ENCODE measurements around the gene SPC25.

The SPC25 gene

GRCh38 chr2:168913495-168913894 lies 23.3 kb upstream of the SPC25 start:
- DNase-seq (ENCODE audit: insufficient read length, low spot score): no peak
- no peak for FAIRE-seq
- TF ChIP-seq CTCF (IDR thresholded peaks at IDR 0.05; ENCODE audit: insufficient read depth, missing control alignments): no peak

GRCh38 chr2:168912901-168913369 lies 22.7 kb upstream of the SPC25 start:
- no peak for DNase-seq (ENCODE audit: insufficient read length, low spot score)
- TF ChIP-seq CTCF (IDR thresholded peaks at IDR 0.05; ENCODE audit: insufficient read depth, missing control alignments): no peak
- FAIRE-seq: no peak

- no peak for TF ChIP-seq CTCF (IDR thresholded peaks at IDR 0.05; ENCODE audit: insufficient read depth, missing control alignments)
- no peak for DNase-seq (ENCODE audit: insufficient read length, low spot score)
Observed at GRCh38 chr2:168912466-168912865, 22.2 kb upstream of the SPC25 start.

GRCh38 chr2:168910330-168910729 lies 20.1 kb upstream of the SPC25 start:
- TF ChIP-seq CTCF (IDR thresholded peaks at IDR 0.05; ENCODE audit: insufficient read depth, missing control alignments): no peak
- no peak for DNase-seq (ENCODE audit: insufficient read length, low spot score)
- no peak for FAIRE-seq

More at GRCh38 chr2:168912466-168912865, 22.2 kb upstream of the SPC25 start:
- no peak for FAIRE-seq

- no peak for DNase-seq (ENCODE audit: insufficient read length, low spot score)
- no peak for FAIRE-seq
- no peak for TF ChIP-seq CTCF (IDR thresholded peaks at IDR 0.05; ENCODE audit: insufficient read depth, missing control alignments)
Observed at GRCh38 chr2:168907940-168908662, 17.9 kb upstream of the SPC25 start.

- DNase-seq (ENCODE audit: insufficient read length, low spot score): no peak
- TF ChIP-seq CTCF (IDR thresholded peaks at IDR 0.05; ENCODE audit: insufficient read depth, missing control alignments): no peak
- FAIRE-seq: no peak
Observed at GRCh38 chr2:168904358-168904757, 14.1 kb upstream of the SPC25 start.

GRCh38 chr2:168903888-168904287 lies 13.7 kb upstream of the SPC25 start:
- TF ChIP-seq CTCF (IDR thresholded peaks at IDR 0.05; ENCODE audit: insufficient read depth, missing control alignments): no peak
- FAIRE-seq (no peak), DNase-seq (ENCODE audit: insufficient read length, low spot score) (no peak)

Data from D721Med (cell line).